ENCODE results near the gene KIF21B.

Gene KIF21B

DNA sequence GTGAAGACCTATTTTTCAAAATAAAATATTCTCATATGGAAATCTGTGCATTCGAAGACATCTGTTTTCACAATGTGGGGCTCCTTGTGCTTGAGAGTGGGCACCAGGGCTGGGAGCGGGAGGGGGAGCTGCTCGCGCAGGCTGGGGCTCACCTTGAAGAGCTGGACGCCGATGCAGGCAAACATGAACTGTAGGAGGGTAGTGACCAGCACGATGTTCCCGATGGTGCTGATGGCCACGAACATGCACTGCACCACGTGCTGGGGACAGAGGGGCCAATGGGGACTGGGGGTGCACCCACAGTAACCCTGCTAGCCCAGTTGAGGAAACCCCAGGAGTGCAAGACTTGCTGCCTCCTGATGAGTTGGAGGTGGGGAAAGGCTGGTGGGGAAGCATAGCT lies 42.2 kb upstream of the KIF21B start:
- no peak for TF ChIP-seq ZNF384 (IDR thresholded peaks at IDR 0.05)
- no peak for TF ChIP-seq LEF1 (IDR thresholded peaks at IDR 0.05; ENCODE audit: borderline replicate concordance)
- TF ChIP-seq L3MBTL2 (conservative IDR thresholded peaks at IDR 0.05): no peak
- TF ChIP-seq FOXK2 (IDR thresholded peaks at IDR 0.05): no peak
- no peak for TF ChIP-seq ARNT (IDR thresholded peaks at IDR 0.05)
- TF ChIP-seq, protein P1, sequence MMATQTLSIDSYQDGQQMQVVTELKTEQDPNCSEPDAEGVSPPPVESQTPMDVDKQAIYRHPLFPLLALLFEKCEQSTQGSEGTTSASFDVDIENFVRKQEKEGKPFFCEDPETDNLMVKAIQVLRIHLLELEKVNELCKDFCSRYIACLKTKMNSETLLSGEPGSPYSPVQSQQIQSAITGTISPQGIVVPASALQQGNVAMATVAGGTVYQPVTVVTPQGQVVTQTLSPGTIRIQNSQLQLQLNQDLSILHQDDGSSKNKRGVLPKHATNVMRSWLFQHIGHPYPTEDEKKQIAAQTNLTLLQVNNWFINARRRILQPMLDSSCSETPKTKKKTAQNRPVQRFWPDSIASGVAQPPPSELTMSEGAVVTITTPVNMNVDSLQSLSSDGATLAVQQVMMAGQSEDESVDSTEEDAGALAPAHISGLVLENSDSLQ (IDR thresholded peaks at IDR 0.05): no peak
- TF ChIP-seq HDGF (IDR thresholded peaks at IDR 0.05; ENCODE audit: borderline replicate concordance): no peak
- POLR2A ChIA-PET: no interaction called here
- CTCF ChIA-PET: no interaction called here
- no peak for DNase-seq (ENCODE audit: extremely low spot score)

DNA sequence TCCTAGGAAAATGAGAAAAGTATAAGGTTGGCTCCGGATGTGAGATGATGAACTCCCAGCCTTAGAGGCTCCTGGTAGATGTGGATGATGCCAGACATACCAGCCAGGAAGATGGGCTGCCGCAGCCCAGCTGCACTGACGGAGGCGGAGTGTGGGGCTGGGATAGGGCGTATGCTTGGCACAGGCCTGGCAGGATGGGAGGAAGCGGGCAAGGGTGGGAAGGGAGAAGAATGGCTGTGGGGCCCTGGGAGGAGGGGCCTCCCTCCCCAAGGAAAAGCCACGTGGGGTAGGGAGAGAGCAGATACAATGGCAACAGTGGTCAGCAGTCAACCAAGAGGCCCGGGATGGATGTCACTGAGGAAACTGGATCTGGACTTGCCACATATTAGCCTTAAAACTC lies 41.3 kb upstream of the KIF21B start:
- TF ChIP-seq ARNT (IDR thresholded peaks at IDR 0.05) (no peak), TARDBP (IDR thresholded peaks at IDR 0.05) (no peak), ZNF384 (IDR thresholded peaks at IDR 0.05) (no peak), SUZ12 (IDR thresholded peaks at IDR 0.05) (no peak), BHLHE40 (IDR thresholded peaks at IDR 0.05; ENCODE audit: borderline replicate concordance) (no peak), SP1 (IDR thresholded peaks at IDR 0.05) (no peak), NFRKB (IDR thresholded peaks at IDR 0.05) (no peak), LEF1 (IDR thresholded peaks at IDR 0.05; ENCODE audit: borderline replicate concordance) (no peak), ELF4 (IDR thresholded peaks at IDR 0.05) (no peak), FOXK2 (IDR thresholded peaks at IDR 0.05) (no peak), HDGF (IDR thresholded peaks at IDR 0.05; ENCODE audit: borderline replicate concordance) (no peak), FOXM1 (IDR thresholded peaks at IDR 0.05; ENCODE audit: borderline replicate concordance) (no peak), FOXA1 (IDR thresholded peaks at IDR 0.05) (no peak), L3MBTL2 (conservative IDR thresholded peaks at IDR 0.05) (no peak), CTBP1 (IDR thresholded peaks at IDR 0.05; ENCODE audit: borderline replicate concordance) (no peak)
- TF ChIP-seq, protein P1 (IDR thresholded peaks at IDR 0.05): no peak
- POLR2A ChIA-PET: no interaction called here
- DNase-seq (ENCODE audit: extremely low spot score): no peak
- CTCF ChIA-PET: interaction anchor here (1.4 kb wide), 1 partner anchor 22 kb away, joined by 3 read pairs; no protein-coding TSS in a partner anchor

DNA sequence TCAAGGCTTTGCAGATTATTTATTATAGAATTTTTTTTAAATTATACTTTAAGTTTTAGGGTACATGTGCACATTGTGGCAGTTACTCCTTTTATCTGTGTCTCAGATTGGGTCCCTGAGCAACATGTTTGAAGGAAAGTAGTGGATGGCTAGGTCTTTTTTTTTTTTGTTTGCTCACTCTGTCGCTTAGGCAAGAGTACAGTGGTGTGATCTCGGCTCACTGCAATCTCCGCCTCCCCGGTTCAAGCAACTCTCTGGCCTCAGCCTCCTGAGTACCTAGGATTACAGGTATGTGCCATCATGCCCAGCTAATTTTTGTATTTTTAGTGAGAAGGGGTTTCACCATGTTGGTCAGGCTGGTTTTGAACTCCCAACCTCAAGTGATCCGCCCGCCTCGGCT lies 39.6 kb upstream of the KIF21B start:
- POLR2A ChIA-PET: no interaction called here

DNA sequence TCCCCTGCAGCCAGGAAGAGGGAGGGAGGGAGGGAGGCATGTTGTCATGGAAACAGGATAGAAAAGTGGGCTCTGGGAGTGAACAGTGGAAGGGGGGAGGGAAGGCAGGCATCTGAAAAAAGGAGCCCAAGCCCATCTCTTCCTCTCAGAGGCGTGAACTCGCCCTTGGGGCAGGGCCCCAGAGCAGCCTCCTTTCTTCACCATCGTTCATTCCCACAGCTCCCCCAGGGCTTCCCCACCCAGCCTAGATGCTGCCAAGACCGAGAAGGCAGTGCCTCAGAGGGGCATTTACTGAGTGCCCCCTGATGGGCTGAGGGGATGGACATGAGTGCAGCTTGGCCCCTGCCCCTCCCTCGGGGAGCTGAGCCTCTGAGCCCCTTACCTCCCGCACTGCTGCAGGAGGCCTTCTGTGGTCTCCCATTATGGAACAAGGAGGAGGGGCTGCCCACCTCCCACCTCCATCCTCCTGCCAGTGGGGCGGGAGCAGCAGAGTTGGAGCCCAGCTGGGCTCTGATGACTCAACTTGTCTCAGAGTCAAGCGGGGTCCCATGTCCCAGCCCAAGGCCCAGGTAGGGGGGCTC lies 39.1 kb upstream of the KIF21B start:
- ChIA-PET POLR2A (no interaction called here), CTCF (no interaction called here)
- DNase-seq (ENCODE audit: extremely low spot score): no peak
- TF ChIP-seq ZNF384 (IDR thresholded peaks at IDR 0.05) (no peak), SUZ12 (IDR thresholded peaks at IDR 0.05) (no peak), FOXK2 (IDR thresholded peaks at IDR 0.05) (no peak), ELF4 (IDR thresholded peaks at IDR 0.05) (no peak)

More for the DNA sequence above, 39.6 kb upstream of the KIF21B start:
- CTCF ChIA-PET: no interaction called here
- TF ChIP-seq SUZ12 (IDR thresholded peaks at IDR 0.05) (no peak), ZNF384 (IDR thresholded peaks at IDR 0.05) (no peak), CTBP1 (IDR thresholded peaks at IDR 0.05; ENCODE audit: borderline replicate concordance) (no peak), LEF1 (IDR thresholded peaks at IDR 0.05; ENCODE audit: borderline replicate concordance) (no peak), ELF4 (IDR thresholded peaks at IDR 0.05) (no peak)
- DNase-seq (ENCODE audit: extremely low spot score): no peak

DNA sequence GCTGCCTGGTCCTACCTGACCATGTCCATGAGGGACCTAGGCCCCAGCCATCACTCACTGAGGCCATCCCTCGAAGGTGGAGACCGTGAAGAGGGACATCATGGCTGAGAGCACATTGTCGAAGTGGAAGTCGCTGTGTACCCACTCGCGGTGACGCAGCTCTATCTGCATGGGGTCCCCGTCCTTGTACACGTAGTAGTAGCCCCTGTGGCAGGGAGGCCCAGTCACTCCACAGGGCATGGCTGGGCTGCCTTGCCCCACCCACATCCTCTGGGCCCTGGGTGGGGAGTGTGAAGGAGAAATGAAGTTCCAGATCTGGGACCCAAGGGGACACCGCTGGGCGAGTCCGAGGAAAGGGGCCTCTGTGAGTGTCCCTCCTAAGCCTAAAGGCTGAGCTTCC lies 38.4 kb upstream of the KIF21B start:
- no peak for DNase-seq (ENCODE audit: extremely low spot score)
- TF ChIP-seq TARDBP (IDR thresholded peaks at IDR 0.05): no peak
- TF ChIP-seq L3MBTL2 (conservative IDR thresholded peaks at IDR 0.05): no peak
- no peak for TF ChIP-seq SP1 (IDR thresholded peaks at IDR 0.05)
- TF ChIP-seq ZNF384 (IDR thresholded peaks at IDR 0.05): no peak
- ChIA-PET CTCF (no interaction called here), POLR2A (no interaction called here)

DNA sequence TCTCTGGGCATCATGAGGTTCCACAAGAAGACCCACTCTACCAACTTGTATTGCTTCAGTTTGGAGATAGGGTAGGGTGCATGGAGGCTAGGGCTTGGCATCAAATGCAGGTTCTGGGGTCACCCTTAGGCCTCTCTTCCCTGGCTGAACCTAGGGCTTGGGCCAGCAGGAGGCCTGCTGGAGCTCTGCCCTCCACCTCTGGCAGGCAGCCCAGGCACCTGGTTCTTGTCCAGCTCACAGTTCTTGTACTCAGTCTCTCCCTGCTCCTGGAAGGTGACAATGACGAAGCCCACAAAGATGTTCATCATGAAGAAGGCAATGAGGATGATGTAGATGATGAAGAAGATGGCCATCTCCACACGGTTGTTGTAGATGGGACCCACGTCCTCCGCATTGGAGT lies 37.5 kb upstream of the KIF21B start:
- TF ChIP-seq FOXA1 (IDR thresholded peaks at IDR 0.05) (no peak), FOXK2 (IDR thresholded peaks at IDR 0.05) (no peak), LEF1 (IDR thresholded peaks at IDR 0.05; ENCODE audit: borderline replicate concordance) (no peak), TARDBP (IDR thresholded peaks at IDR 0.05) (no peak), ELF4 (IDR thresholded peaks at IDR 0.05) (no peak), ZNF384 (IDR thresholded peaks at IDR 0.05) (no peak), CTBP1 (IDR thresholded peaks at IDR 0.05; ENCODE audit: borderline replicate concordance) (no peak), ARNT (IDR thresholded peaks at IDR 0.05) (no peak), NFRKB (IDR thresholded peaks at IDR 0.05) (no peak), BHLHE40 (IDR thresholded peaks at IDR 0.05; ENCODE audit: borderline replicate concordance) (no peak)
- ChIA-PET POLR2A (no interaction called here), CTCF (no interaction called here)
- no peak for DNase-seq (ENCODE audit: extremely low spot score)

DNA sequence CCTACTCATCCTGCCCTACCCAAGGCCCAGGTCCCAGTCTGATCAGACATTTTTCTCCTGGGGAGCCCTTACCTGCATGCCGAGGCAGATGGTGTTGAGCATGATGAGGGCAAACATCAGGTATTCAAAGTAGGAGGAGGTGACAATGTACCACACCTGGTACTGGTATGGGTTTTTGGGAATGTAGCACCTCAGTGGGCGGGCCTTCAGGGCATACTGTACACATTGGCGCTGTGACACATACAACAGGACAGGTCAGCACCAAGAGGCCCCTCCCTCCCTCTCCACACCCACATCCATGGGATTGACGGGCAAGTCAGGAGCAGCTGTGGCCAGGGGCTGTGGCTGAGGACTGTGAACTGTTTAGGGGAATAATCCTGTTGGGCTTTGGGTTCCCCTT lies 37.1 kb upstream of the KIF21B start:
- no peak for TF ChIP-seq BHLHE40 (IDR thresholded peaks at IDR 0.05; ENCODE audit: borderline replicate concordance)
- TF ChIP-seq L3MBTL2 (conservative IDR thresholded peaks at IDR 0.05): no peak
- no peak for TF ChIP-seq FOXA1 (IDR thresholded peaks at IDR 0.05)
- TF ChIP-seq CTBP1 (IDR thresholded peaks at IDR 0.05; ENCODE audit: borderline replicate concordance): no peak
- TF ChIP-seq, protein P1 (IDR thresholded peaks at IDR 0.05): no peak
- no peak for TF ChIP-seq LEF1 (IDR thresholded peaks at IDR 0.05; ENCODE audit: borderline replicate concordance)
- TF ChIP-seq SUZ12 (IDR thresholded peaks at IDR 0.05): no peak
- TF ChIP-seq HDGF (IDR thresholded peaks at IDR 0.05; ENCODE audit: borderline replicate concordance): no peak
- TF ChIP-seq FOXK2 (IDR thresholded peaks at IDR 0.05): no peak
- TF ChIP-seq ARNT (IDR thresholded peaks at IDR 0.05): no peak
- TF ChIP-seq ZNF384 (IDR thresholded peaks at IDR 0.05): no peak
- no peak for TF ChIP-seq ELF4 (IDR thresholded peaks at IDR 0.05)
- TF ChIP-seq SP1 (IDR thresholded peaks at IDR 0.05): no peak
- no peak for DNase-seq (ENCODE audit: extremely low spot score)
- POLR2A ChIA-PET: no interaction called here
- CTCF ChIA-PET: no interaction called here

Measured in HEK293T (cell line).